ENCODE data around the gene CYGB. TPM values are rescaled to one million over a fixed set of nuclear protein-coding genes. Genes with fewer than 3 reads are reported as not detected.

CYGB gene
- polyA plus RNA-seq, 1 of the 3 experiments (the other 2 are of a cell fraction) = 1.7 TPM

DNA sequence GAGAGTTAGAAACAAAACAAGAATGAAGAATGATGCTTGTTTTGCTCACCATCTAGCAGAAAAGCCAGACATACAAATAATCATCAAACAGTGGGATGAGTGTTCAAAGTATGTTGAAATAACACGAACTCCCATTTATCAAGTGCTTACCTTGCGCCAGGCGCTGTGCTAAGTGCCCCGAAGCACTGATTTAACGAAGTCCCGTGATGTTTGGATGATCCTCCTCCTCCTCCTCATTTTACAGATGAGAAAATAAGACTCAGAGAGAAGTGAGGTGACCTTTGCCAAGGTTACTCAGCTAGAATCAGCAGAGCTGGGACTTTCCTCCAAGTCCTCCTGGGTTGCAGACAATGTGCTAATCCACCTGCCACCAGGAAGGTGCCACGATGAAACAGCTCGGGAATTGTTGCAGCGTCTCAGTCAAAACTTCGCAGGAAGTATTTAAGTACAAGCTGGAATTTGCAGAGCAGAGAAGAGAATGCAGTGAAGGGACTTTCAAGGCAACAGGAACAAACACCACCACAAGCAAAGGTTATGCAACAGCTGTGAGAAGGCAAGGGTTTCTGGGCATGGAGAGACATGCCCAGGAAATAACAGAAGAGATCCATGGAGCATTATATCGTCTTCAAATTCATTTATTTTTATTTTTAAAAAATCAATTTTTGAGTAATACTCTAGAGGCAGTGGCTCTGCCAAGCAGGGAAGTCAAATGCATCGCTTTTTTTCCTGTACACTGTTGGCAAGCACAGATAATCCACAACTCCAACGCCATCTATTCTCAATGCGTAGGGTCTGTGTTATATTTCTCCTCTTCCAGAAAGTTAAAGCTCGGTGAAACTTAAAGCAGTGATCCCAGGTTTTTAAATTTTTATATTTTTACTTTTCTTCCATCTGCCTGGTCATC lies 13.5 kb upstream of the CYGB start:
- H3K9me3 ChIP-seq = no peaks in the 10 kb centered on the region
- 89% methylated on average over 15 of the region's 15 CpGs for WGBS (ENCODE audit: low lambda C conversion rate)
- H3K36me3 ChIP-seq (replicated peaks in 1 of 2; ENCODE audit: control insufficient read depth in 1 of 2, insufficient read depth in 2 of 2, low read length in 1 of 2) = no peaks in the 10 kb centered on the region
- H3F3A ChIP-seq (replicated peaks; ENCODE audit: insufficient read depth) = peaks cover 17% of the 10 kb centered on the region
- no peak for DNase-seq
- ChIA-PET POLR2A (interaction anchor here (0.5 to 1.9 kb wide), 6 partner anchors 11 to 174 kb away, joined by 3 to 5 read pairs (median 4); partner anchors contain the start of gene PRCD), CTCF (interaction anchor here (0.6 to 14.5 kb wide), 13 partner anchors 10 to 573 kb away, joined by 3 to 319 read pairs (median 4); partner anchors contain the start of genes PRCD and ST6GALNAC2)
- H2AFZ ChIP-seq (ENCODE audit: low read depth) = no peak overlapping the region
- no peaks in the 10 kb centered on the region for H3K27me3 ChIP-seq (ENCODE audit: insufficient read depth)
- TF ChIP-seq RFX5 (IDR thresholded peaks at IDR 0.05; ENCODE audit: low read length) = no peak
- TF ChIP-seq EZH2phosphoT487 (IDR thresholded peaks at IDR 0.05; ENCODE audit: borderline replicate concordance, low read depth) = no peak
- TF ChIP-seq USF1 (IDR thresholded peaks at IDR 0.05; ENCODE audit: borderline replicate concordance, low read depth) = no peak
- no peak for TF ChIP-seq NRF1 (IDR thresholded peaks at IDR 0.05; ENCODE audit: low read depth, low read length)
- TF ChIP-seq POLR2AphosphoS5 (IDR thresholded peaks at IDR 0.05; ENCODE audit: low read depth, low read length) = no peak
- no peak for TF ChIP-seq NFIC (IDR thresholded peaks at IDR 0.05; ENCODE audit: borderline replicate concordance)
- no peak for TF ChIP-seq FOSL2 (IDR thresholded peaks at IDR 0.05; ENCODE audit: borderline replicate concordance, low read depth)
- TF ChIP-seq EP300 (IDR thresholded peaks at IDR 0.05; ENCODE audit: borderline replicate concordance in 1 of 2, low read depth in 1 of 2, low read length in 1 of 2) = no peak
- TF ChIP-seq, protein P1, sequence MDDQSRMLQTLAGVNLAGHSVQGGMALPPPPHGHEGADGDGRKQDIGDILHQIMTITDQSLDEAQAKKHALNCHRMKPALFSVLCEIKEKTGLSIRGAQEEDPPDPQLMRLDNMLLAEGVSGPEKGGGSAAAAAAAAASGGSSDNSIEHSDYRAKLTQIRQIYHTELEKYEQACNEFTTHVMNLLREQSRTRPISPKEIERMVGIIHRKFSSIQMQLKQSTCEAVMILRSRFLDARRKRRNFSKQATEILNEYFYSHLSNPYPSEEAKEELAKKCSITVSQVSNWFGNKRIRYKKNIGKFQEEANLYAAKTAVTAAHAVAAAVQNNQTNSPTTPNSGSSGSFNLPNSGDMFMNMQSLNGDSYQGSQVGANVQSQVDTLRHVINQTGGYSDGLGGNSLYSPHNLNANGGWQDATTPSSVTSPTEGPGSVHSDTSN (IDR thresholded peaks at IDR 0.05) = no peak
- TF ChIP-seq RAD21 (IDR thresholded peaks at IDR 0.05; ENCODE audit: low read length) = no peak
- TF ChIP-seq MEF2A (IDR thresholded peaks at IDR 0.05; ENCODE audit: borderline replicate concordance, low read depth) = no peak
- TF ChIP-seq CHD2 (IDR thresholded peaks at IDR 0.05; ENCODE audit: low read length, partially characterized antibody) = no peak
- no peak for TF ChIP-seq RCOR1 (IDR thresholded peaks at IDR 0.05; ENCODE audit: low read length)
- TF ChIP-seq ELF1 (IDR thresholded peaks at IDR 0.05) = no peak
- no peak for TF ChIP-seq FOXM1 (IDR thresholded peaks at IDR 0.05; ENCODE audit: low read depth)
- TF ChIP-seq JUND (IDR thresholded peaks at IDR 0.05) = no peak
- no peak overlapping the region for H3K4me2 ChIP-seq
- no peaks in the 10 kb centered on the region for H3K79me2 ChIP-seq (ENCODE audit: insufficient read depth)
- peaks cover 10% of the 10 kb centered on the region for H4K20me1 ChIP-seq (ENCODE audit: insufficient read depth)
- no peak overlapping the region for H3K9ac ChIP-seq
- H3K27ac ChIP-seq (ENCODE audit: low read depth in 2 of 2, low read length in 1 of 2) = peak overlapping the region in 1 of 2 experiments; percentile 48; a peak in 2 of 4 replicates
- no peak overlapping the region for H3K4me3 ChIP-seq (ENCODE audit: low read depth in 2 of 2, low read length in 1 of 2)
- no peaks in the 10 kb centered on the region for H3K9me2 ChIP-seq
- peaks cover 13 to 36% of the 10 kb centered on the region in 2 experiments for H3K4me1 ChIP-seq (ENCODE audit: control insufficient read depth in 1 of 2, insufficient read depth in 2 of 2, low read depth in 1 of 2, low read length in 1 of 2)

DNA sequence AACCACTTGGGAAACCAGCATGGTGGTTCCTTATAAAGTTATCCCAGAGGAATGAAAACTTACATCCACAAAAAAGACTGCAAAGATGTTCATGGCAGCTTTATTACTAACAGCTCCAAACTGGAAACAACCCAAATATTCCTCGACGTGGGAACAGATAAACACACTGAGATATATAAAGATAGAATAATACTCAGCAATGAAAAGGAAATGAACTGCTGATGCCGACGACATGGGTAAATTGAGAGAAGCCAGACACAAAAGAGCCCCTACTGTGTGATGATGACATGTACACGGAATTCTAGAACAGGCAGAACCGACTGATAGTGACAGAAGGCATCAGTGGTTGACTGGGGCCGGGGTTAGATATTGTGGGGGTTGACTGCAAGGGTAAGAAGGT lies 12.0 kb upstream of the CYGB start:
- Histone ChIP-seq H2AFZ (ENCODE audit: low read depth) (no peak overlapping the region), H3K79me2 (ENCODE audit: insufficient read depth) (no peaks in the 10 kb centered on the region), H4K20me1 (ENCODE audit: insufficient read depth) (peaks cover 11% of the 10 kb centered on the region), H3K4me2 (no peak overlapping the region), H3F3A (replicated peaks; ENCODE audit: insufficient read depth) (peaks cover 17% of the 10 kb centered on the region), H3K9me2 (no peaks in the 10 kb centered on the region), H3K9ac (no peak overlapping the region), H3K27ac (ENCODE audit: low read depth in 2 of 2, low read length in 1 of 2) (no peak overlapping the region), H3K4me3 (ENCODE audit: low read depth in 2 of 2, low read length in 1 of 2) (no peak overlapping the region), H3K27me3 (ENCODE audit: insufficient read depth) (no peaks in the 10 kb centered on the region), H3K36me3 (replicated peaks in 1 of 2; ENCODE audit: control insufficient read depth in 1 of 2, insufficient read depth in 2 of 2, low read length in 1 of 2) (no peaks in the 10 kb centered on the region), H3K9me3 (no peaks in the 10 kb centered on the region), H3K4me1 (ENCODE audit: control insufficient read depth in 1 of 2, insufficient read depth in 2 of 2, low read depth in 1 of 2, low read length in 1 of 2) (peaks cover 17 to 50% of the 10 kb centered on the region in 2 experiments)
- 90% methylated on average over 7 of the region's 7 CpGs for WGBS (ENCODE audit: low lambda C conversion rate)
- POLR2A ChIA-PET = no interaction called here
- CTCF ChIA-PET = interaction anchor here (1.0 to 14.5 kb wide), 9 partner anchors 8 to 276 kb away, joined by 3 to 319 read pairs (median 3); partner anchors contain the start of gene AANAT
- DNase-seq = no peak
- no peak for TF ChIP-seq FOXJ3 (CRISPR knock-in tag; IDR thresholded peaks at IDR 0.05)
- no peak for TF ChIP-seq USF2 (IDR thresholded peaks at IDR 0.05; ENCODE audit: borderline replicate concordance, low read depth, low read length)
- TF ChIP-seq, protein P2, sequence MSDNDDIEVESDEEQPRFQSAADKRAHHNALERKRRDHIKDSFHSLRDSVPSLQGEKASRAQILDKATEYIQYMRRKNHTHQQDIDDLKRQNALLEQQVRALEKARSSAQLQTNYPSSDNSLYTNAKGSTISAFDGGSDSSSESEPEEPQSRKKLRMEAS (IDR thresholded peaks at IDR 0.05; ENCODE audit: low read depth) = no peak

Measured in SK-N-SH (cell line).